Endothelial cell of umbilical vein (primary cell): ENCODE data around the gene CYP2C19. TPM values are rescaled to one million over a fixed set of nuclear protein-coding genes. Genes with fewer than 3 reads are reported as not detected.

Experiments
- BruUV-seq: library from RNA; stranded (reverse); fragments of 400-500 nt; replicated peaks from 2 replicates; lab custom pipeline; 2021; lab: Mats Ljungman, UMichigan
- CTCF ChIA-PET: fragments of 300-600, 350-600 bp; sonication (Branson Sonifier 250); formaldehyde crosslinking; loops from one replicate; lab custom pipeline; 2021; ENCODE audit warnings: antibody characterized with exemption, inconsistent platforms; lab: Charles Lee
- POLR2A ChIA-PET: fragments of 300-600, 350-600 bp; sonication (Branson Sonifier 250); formaldehyde crosslinking; loops from one replicate; lab custom pipeline; 2021; ENCODE audit warnings: antibody characterized with exemption, inconsistent platforms; lab: Charles Lee
- DNase-seq: peaks from one replicate; pipeline ENCODE4 v3.0.0-alpha.2; 2011; ENCODE audit warnings: low read depth, low spot score
- FAIRE-seq: peaks from 2 replicates; lab custom pipeline; 2011; peaks lifted over from hg19 to GRCh38; lab: Jason Lieb, UNC
- H2AFZ ChIP-seq: 2 replicates; pipeline ENCODE4 v1.6.0; 2012; ENCODE audit warnings: low read depth, low read length, control low read depth, inconsistent platforms
- H3K27ac ChIP-seq: 2 replicates; pipeline ENCODE4 v1.5.1; 2011; ENCODE audit warnings: low read depth, mild to moderate bottlenecking, control low read depth, low read length, moderate library complexity; ENCODE audit not compliant: insufficient read depth
- H3K27me3 ChIP-seq, 2 experiments: 2 replicates each; pipeline versions ENCODE4 v1.6.0 to v1.6.1; 2011; ENCODE audit warnings: low read length in 2 of 2, mixed read lengths in 1 of 2; ENCODE audit not compliant: control insufficient read depth in 2 of 2, insufficient read depth in 2 of 2
- H3K36me3 ChIP-seq, 2 experiments: 2 replicates in 1 of 2; 3 replicates in 1 of 2; pipeline ENCODE4 v1.5.1; 2011; ENCODE audit warnings: low read length in 2 of 2, mild to moderate bottlenecking in 1 of 2, moderate library complexity in 1 of 2; ENCODE audit not compliant: control insufficient read depth in 2 of 2, insufficient read depth in 2 of 2; ENCODE audit errors: extremely low read depth in 1 of 2
- H3K4me1 ChIP-seq: 3 replicates; pipeline ENCODE4 v1.5.1; 2011; ENCODE audit warnings: mild to moderate bottlenecking, low read length; ENCODE audit not compliant: control insufficient read depth, insufficient read depth; ENCODE audit errors: extremely low read depth
- H3K4me2 ChIP-seq: 2 replicates; pipeline ENCODE4 v1.6.1; 2011; ENCODE audit warnings: low read length, control low read depth, mixed read lengths; ENCODE audit not compliant: insufficient read depth
- H3K4me3 ChIP-seq, 3 experiments: fragments of 200-600 bp in 1 of 3; sonication (generic), shearing (Covaris generic) in 1 of 3; replicated peaks in 1 of 3; 2 replicates each; pipeline ENCODE4 v1.5.1; 2011 to 2016; ENCODE audit warnings: control low read depth in 3 of 3, low read length in 3 of 3, mild to moderate bottlenecking in 2 of 3, inconsistent platforms in 1 of 3, low read depth in 1 of 3, moderate library complexity in 1 of 3; ENCODE audit not compliant: insufficient read depth in 1 of 3
- H3K79me2 ChIP-seq: 2 replicates; pipeline ENCODE4 v1.6.0; 2012; ENCODE audit warnings: low read length, inconsistent platforms; ENCODE audit not compliant: control insufficient read depth, insufficient read depth
- H3K9ac ChIP-seq: replicated peaks from 2 replicates; pipeline ENCODE3; 2011; ENCODE audit warnings: low read length, control low read depth; ENCODE audit not compliant: insufficient read depth; ENCODE audit errors: extremely low read depth
- H3K9me1 ChIP-seq: replicated peaks from 3 replicates; pipeline ENCODE4 v1.6.0; 2011; ENCODE audit warnings: mild to moderate bottlenecking, low read length; ENCODE audit not compliant: control insufficient read depth, insufficient read depth; ENCODE audit errors: extremely low read depth
- H3K9me3 ChIP-seq: replicated peaks from 2 replicates; pipeline ENCODE4 v1.5.1; 2012; ENCODE audit warnings: low read length, inconsistent platforms; ENCODE audit not compliant: control insufficient read depth, insufficient read depth
- H4K20me1 ChIP-seq: replicated peaks from 2 replicates; pipeline ENCODE3; 2011; ENCODE audit warnings: mild to moderate bottlenecking, low read length; ENCODE audit not compliant: control insufficient read depth, insufficient read depth; ENCODE audit errors: extremely low read depth
- EZH2 ChIP-seq: IDR thresholded peaks from 2 replicates; pipeline ENCODE4 v1.6.1; 2012; ENCODE audit warnings: borderline replicate concordance, low read depth, mild to moderate bottlenecking, moderate library complexity, low read length, inconsistent platforms; ENCODE audit not compliant: severe bottlenecking
- FOS ChIP-seq: IDR thresholded peaks from 2 replicates; pipeline ENCODE4 v1.6.1; 2011; ENCODE audit warnings: mild to moderate bottlenecking, low read length, moderate library complexity, borderline replicate concordance; ENCODE audit not compliant: insufficient read depth
- GATA2 ChIP-seq: IDR thresholded peaks from 2 replicates; pipeline ENCODE4 v1.7.0; 2011; ENCODE audit warnings: low read depth, mild to moderate bottlenecking, moderate library complexity, mixed read lengths, low read length; ENCODE audit not compliant: insufficient read length, insufficient read depth
- JUN ChIP-seq: IDR thresholded peaks from 2 replicates; pipeline ENCODE4 v1.6.1; 2011; ENCODE audit warnings: borderline replicate concordance, low read depth; ENCODE audit not compliant: insufficient read length, insufficient read depth
- MYC ChIP-seq: IDR thresholded peaks from one replicate; pipeline ENCODE4 v1.6.1; 2011; ENCODE audit warnings: mild to moderate bottlenecking, low read depth, low read length
- POLR2A ChIP-seq: IDR thresholded peaks from 2 replicates; pipeline ENCODE4 v1.6.1; 2012; ENCODE audit warnings: low read depth, mild to moderate bottlenecking, control low read depth, low read length
- POLR2AphosphoS5 ChIP-seq: IDR thresholded peaks from 2 replicates; pipeline ENCODE4 v1.6.1; 2012; ENCODE audit warnings: low read depth, mild to moderate bottlenecking, control low read depth, low read length, moderate library complexity; ENCODE audit not compliant: insufficient read depth
- dilution Hi-C: fragments of 300-500 bp; cut with MboI; formaldehyde crosslinking; loops from one replicate; pipeline ENCODE4 v1.15.0; 2019; ENCODE audit warnings: low sequenced_read_pairs; ENCODE audit not compliant: extremely low pct_ligation_motif_present
- intact Hi-C: fragments of 100-400 bp; cut with micrococcal nuclease; formaldehyde crosslinking; loops from one replicate; pipeline ENCODE4 v1.10.0; 2022
- polyA plus RNA-seq, 4 experiments: library from polyadenylated mRNA; depleted of rRNA in 3 of 4; stranded (reverse) in 3 of 4; unstranded in 1 of 4; fragments of >200 nt; gene quantifications; 2 replicates each; pipeline versions ENCODE4 v1.2.1 to v1.2.3, GENCODE V29; 2011 to 2012; ENCODE audit warnings: missing spikeins in 1 of 4
- total RNA-seq: library from RNA; stranded (reverse); gene quantifications from 2 replicates; pipeline ENCODE4 v1.2.3, GENCODE V29; 2021
- TF ChIP-seq, protein P1 (sequence below): IDR thresholded peaks from 2 replicates; pipeline ENCODE4 v1.6.1; 2011; ENCODE audit not compliant: insufficient read depth, insufficient read length
- TF ChIP-seq, protein P2 (sequence below), 2 donors: IDR thresholded peaks; 1 replicate in 1 of 2; 2 replicates in 1 of 2; pipeline ENCODE4 v1.5.1; 2011; ENCODE audit warnings: low read length in 2 of 2, mild to moderate bottlenecking in 2 of 2, moderate library complexity in 2 of 2, control low read depth in 1 of 2, inconsistent platforms in 1 of 2, low read depth in 1 of 2; ENCODE audit not compliant: insufficient read depth in 1 of 2; ENCODE audit errors: extremely low read depth in 1 of 2

The CYP2C19 gene
- total and polyA plus RNA-seq, 2 donors (not counting 3 experiments of a cell fraction or from before 2014, with no cell fraction given) = not detected

DNA sequence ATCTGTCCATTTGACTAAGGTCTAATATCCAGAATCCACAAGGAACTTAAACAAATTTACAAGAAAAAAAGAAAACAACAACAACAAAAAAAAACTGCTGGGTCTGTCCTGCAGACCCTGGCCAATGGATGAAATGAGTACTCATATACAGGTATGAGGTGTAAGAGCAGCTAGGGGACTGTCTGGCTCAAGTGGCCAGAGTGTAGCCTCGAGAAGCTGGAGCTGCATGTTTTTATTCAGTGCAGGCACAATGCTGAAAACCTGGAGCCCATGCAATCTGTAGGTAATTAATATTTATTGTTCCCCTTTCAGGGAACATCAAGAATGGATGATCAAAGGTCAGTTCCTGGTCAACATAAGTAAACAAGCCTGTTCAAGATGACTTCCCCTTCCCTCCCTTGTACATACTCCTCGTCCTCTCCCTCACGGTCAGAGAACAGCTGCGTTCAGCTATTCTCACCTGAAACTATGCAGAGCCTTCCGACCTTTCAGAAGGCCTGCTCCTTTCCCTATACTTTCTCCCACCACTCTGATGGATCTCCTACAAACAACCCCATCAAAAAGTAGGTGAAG is 15.5 kb downstream of the CYP2C19 start:
- H3K36me3 ChIP-seq = no peaks in the 10 kb centered on the region
- CTCF ChIA-PET = no interaction called here
- FAIRE-seq = no peak

More for the DNA sequence above, 15.5 kb downstream of the CYP2C19 start:
- Histone ChIP-seq H3K4me1 (no peaks in the 10 kb centered on the region), H3K27me3 (no peaks in the 10 kb centered on the region), H2AFZ (no peak overlapping the region), H3K9me1 (no peaks in the 10 kb centered on the region), H3K27ac (no peak overlapping the region), H3K4me3 (no peak overlapping the region), H3K9ac (no peak overlapping the region), H3K79me2 (no peaks in the 10 kb centered on the region), H3K9me3 (no peaks in the 10 kb centered on the region), H3K4me2 (no peak overlapping the region), H4K20me1 (no peaks in the 10 kb centered on the region)
- TF ChIP-seq GATA2 (no peak), JUN (no peak), POLR2A (no peak), EZH2 (no peak), POLR2AphosphoS5 (no peak), MYC (no peak), FOS (no peak)
- TF ChIP-seq, protein P1, sequence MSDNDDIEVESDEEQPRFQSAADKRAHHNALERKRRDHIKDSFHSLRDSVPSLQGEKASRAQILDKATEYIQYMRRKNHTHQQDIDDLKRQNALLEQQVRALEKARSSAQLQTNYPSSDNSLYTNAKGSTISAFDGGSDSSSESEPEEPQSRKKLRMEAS = no peak
- TF ChIP-seq, protein P2, sequence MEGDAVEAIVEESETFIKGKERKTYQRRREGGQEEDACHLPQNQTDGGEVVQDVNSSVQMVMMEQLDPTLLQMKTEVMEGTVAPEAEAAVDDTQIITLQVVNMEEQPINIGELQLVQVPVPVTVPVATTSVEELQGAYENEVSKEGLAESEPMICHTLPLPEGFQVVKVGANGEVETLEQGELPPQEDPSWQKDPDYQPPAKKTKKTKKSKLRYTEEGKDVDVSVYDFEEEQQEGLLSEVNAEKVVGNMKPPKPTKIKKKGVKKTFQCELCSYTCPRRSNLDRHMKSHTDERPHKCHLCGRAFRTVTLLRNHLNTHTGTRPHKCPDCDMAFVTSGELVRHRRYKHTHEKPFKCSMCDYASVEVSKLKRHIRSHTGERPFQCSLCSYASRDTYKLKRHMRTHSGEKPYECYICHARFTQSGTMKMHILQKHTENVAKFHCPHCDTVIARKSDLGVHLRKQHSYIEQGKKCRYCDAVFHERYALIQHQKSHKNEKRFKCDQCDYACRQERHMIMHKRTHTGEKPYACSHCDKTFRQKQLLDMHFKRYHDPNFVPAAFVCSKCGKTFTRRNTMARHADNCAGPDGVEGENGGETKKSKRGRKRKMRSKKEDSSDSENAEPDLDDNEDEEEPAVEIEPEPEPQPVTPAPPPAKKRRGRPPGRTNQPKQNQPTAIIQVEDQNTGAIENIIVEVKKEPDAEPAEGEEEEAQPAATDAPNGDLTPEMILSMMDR (IDR thresholded peaks at IDR 0.05; ENCODE audit: extremely low read depth in 1 of 2, insufficient read depth in 1 of 2, low read depth in 1 of 2, low read length in 2 of 2) = no peak
- POLR2A ChIA-PET = no interaction called here
- no peak for DNase-seq
- dilution Hi-C loops = no loop called here
- intact Hi-C loops = no loop called here
- no TSS peak for BruUV-seq
